Testis (tissue), 2 donors: Measurements from ENCODE around the gene WNK2.

Experiments
- CTCF ChIP-seq, 3 experiments: fragments of 450-650 bp in 2 of 3; fragments of 200-600 bp in 1 of 3; sonication (generic) in 1 of 3; IDR thresholded peaks; one replicate each; pipeline ENCODE4 v1.5.1; 2016 to 2019; ENCODE audit warnings: antibody characterized with exemption in 3 of 3, mild to moderate bottlenecking in 2 of 3, moderate library complexity in 1 of 3
- POLR2A ChIP-seq: fragments of 450-650 bp; IDR thresholded peaks from one replicate; pipeline ENCODE4 v1.6.1; 2017; ENCODE audit warnings: antibody characterized with exemption, mild to moderate bottlenecking, moderate library complexity

- no peak for TF ChIP-seq POLR2A
- no peak for TF ChIP-seq CTCF (IDR thresholded peaks at IDR 0.05)
These were observed at the start of gene WNK2 for GRCh38 chr9:93183663-93184431.
